ENCODE results near the gene C15orf61.

DNA sequence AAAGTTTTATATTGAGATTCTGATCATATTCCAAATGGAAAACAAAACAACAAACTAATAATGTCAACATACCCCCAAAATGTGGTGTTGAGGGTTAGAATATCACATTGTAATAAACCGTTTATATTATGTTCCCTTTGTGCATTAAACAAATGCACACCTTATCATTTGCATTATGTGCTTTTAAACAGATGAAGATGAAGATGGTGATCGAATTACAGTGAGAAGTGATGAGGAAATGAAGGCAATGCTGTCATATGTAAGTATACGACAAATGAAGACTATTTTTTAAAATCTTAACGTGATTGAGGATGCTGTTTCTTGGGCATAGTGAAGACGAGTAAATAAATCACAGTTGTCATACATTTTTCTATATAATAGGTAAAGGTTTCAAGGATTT is 42.2 kb downstream of the C15orf61 start:
- TF ChIP-seq, protein P1, sequence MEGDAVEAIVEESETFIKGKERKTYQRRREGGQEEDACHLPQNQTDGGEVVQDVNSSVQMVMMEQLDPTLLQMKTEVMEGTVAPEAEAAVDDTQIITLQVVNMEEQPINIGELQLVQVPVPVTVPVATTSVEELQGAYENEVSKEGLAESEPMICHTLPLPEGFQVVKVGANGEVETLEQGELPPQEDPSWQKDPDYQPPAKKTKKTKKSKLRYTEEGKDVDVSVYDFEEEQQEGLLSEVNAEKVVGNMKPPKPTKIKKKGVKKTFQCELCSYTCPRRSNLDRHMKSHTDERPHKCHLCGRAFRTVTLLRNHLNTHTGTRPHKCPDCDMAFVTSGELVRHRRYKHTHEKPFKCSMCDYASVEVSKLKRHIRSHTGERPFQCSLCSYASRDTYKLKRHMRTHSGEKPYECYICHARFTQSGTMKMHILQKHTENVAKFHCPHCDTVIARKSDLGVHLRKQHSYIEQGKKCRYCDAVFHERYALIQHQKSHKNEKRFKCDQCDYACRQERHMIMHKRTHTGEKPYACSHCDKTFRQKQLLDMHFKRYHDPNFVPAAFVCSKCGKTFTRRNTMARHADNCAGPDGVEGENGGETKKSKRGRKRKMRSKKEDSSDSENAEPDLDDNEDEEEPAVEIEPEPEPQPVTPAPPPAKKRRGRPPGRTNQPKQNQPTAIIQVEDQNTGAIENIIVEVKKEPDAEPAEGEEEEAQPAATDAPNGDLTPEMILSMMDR (IDR thresholded peaks at IDR 0.05), result no peak
- TF ChIP-seq POLR2AphosphoS5 (IDR thresholded peaks at IDR 0.05; ENCODE audit: low read depth, low read length), result no peak

Measured in Panc1 (cell line).